Activated CD4-positive, alpha-beta T cell treated with anti-CD3 and anti-CD28 coated beads, Interleukin-2, amount 50 U/mL, for 24 hours (primary cell): ENCODE data around the gene PSMB8.
A peak's percentile ranks its signal among the peaks of the same experiment; 100 is the strongest.

Experiments
- DNase-seq, 2 donors: peaks; one replicate each; pipeline ENCODE4 v3.0.0-alpha.2; 2020; ENCODE audit warnings: low read depth in 1 of 2, low spot score in 1 of 2

PSMB8 gene

GRCh38 chr6:32857156-32857891, 13.5 kb upstream of the PSMB8 start:
- DNase-seq: no peak

GRCh38 chr6:32855467-32856174, 11.8 kb upstream of the PSMB8 start:
- no peak for DNase-seq

GRCh38 chr6:32854376-32855178, 10.7 kb upstream of the PSMB8 start:
- DNase-seq: peak in 1 of 2 donors; percentile 68

GRCh38 chr6:32853541-32854375, 9.9 kb upstream of the PSMB8 start, which contains the start of the genes PSMB9 and TAP1:
Gene PSMB9, plus strand, starts transcription at chr6:32854192. Its CDS starts 38 bp downstream, at chr6:32854230.
Gene TAP1, minus strand, starts transcription at chr6:32853704. Its CDS starts 68 bp downstream, at chr6:32853636.
- peak; percentile 91 to 97 for DNase-seq

- DNase-seq: peak in 1 of 2 donors; percentile 44
These were observed 9.1 kb upstream of the PSMB8 start for GRCh38 chr6:32852844-32853540.

- no peak for DNase-seq
These were observed 8.4 kb upstream of the PSMB8 start for GRCh38 chr6:32852018-32852843.

GRCh38 chr6:32851025-32851424, 7.2 kb upstream of the PSMB8 start:
- DNase-seq: no peak

- DNase-seq: no peak
These were observed 5.3 kb upstream of the PSMB8 start for GRCh38 chr6:32849126-32849525.

GRCh38 chr6:32847795-32848194, 3.9 kb upstream of the PSMB8 start:
- DNase-seq: no peak

- no peak for DNase-seq
These were observed 3.2 kb upstream of the PSMB8 start for GRCh38 chr6:32847004-32847403.

GRCh38 chr6:32845384-32845884, 1.6 kb upstream of the PSMB8 start:
- peak in 1 of 2 donors; percentile 34 for DNase-seq

- no peak for DNase-seq
These were observed 1.1 kb upstream of the PSMB8 start for GRCh38 chr6:32844839-32845383.

GRCh38 chr6:32843331-32843978, 392 bp downstream of the PSMB8 start:
- no peak for DNase-seq

GRCh38 chr6:32842690-32843089, 1.2 kb downstream of the PSMB8 start:
- no peak for DNase-seq

GRCh38 chr6:32842021-32842650, 1.7 kb downstream of the PSMB8 start:
- DNase-seq: no peak

- no peak for DNase-seq
These were observed 3.1 kb downstream of the PSMB8 start for GRCh38 chr6:32840604-32841246.

GRCh38 chr6:32839356-32839755, 4.5 kb downstream of the PSMB8 start:
- no peak for DNase-seq
